DOHH2 (cell line): Measurements from ENCODE around the gene ACSF3.

Source experiments
- H3F3A ChIP-seq: fragments of 200-600 bp; sonication (generic), shearing (Covaris generic); 2 replicates; pipeline ENCODE4 v1.6.0; 2016; ENCODE audit warnings: antibody characterized with exemption, mild to moderate bottlenecking; ENCODE audit not compliant: control insufficient read depth, insufficient read depth
- H3K27ac ChIP-seq: fragments of 200-600 bp; sonication (generic); 2 replicates; pipeline ENCODE4 v1.5.1; 2014; ENCODE audit warnings: low read depth, mild to moderate bottlenecking, low read length, moderate library complexity
- H3K27me3 ChIP-seq: fragments of 200-600 bp; sonication (generic); 2 replicates; pipeline ENCODE4 v1.6.1; 2014; ENCODE audit warnings: mild to moderate bottlenecking, low read length, mixed read lengths; ENCODE audit not compliant: control insufficient read depth
- H3K36me3 ChIP-seq: fragments of 200-600 bp; sonication (generic); 2 replicates; pipeline ENCODE4 v1.6.1; 2014; ENCODE audit warnings: mild to moderate bottlenecking, low read length, moderate library complexity, mixed read lengths; ENCODE audit not compliant: control insufficient read depth
- H3K4me1 ChIP-seq: fragments of 200-600 bp; sonication (generic); 2 replicates; pipeline ENCODE4 v1.6.1; 2014; ENCODE audit warnings: mild to moderate bottlenecking, low read length, mixed read lengths; ENCODE audit not compliant: control insufficient read depth
- H3K4me2 ChIP-seq: fragments of 200-600 bp; sonication (generic); 2 replicates; pipeline ENCODE4 v1.6.0; 2014; ENCODE audit warnings: mild to moderate bottlenecking, low read length, moderate library complexity
- H3K4me3 ChIP-seq: fragments of 200-600 bp; sonication (generic); 2 replicates; pipeline ENCODE4 v1.5.1; 2014; ENCODE audit warnings: mild to moderate bottlenecking, low read length, mixed read lengths
- H3K79me2 ChIP-seq: fragments of 200-600 bp; sonication (generic); 2 replicates; pipeline ENCODE4 v1.6.1; 2014; ENCODE audit warnings: mild to moderate bottlenecking, low read length, mixed read lengths; ENCODE audit not compliant: control insufficient read depth
- H3K9me2 ChIP-seq: fragments of 200-600 bp; sonication (generic); replicated peaks from 2 replicates; pipeline ENCODE4 v1.6.1; 2014; ENCODE audit warnings: mild to moderate bottlenecking, low read length, mixed read lengths; ENCODE audit not compliant: control insufficient read depth
- H3K9me3 ChIP-seq: fragments of 200-600 bp; sonication (generic); 2 replicates; pipeline ENCODE4 v1.6.1; 2014; ENCODE audit warnings: antibody characterized with exemption, low read length, mixed read lengths; ENCODE audit not compliant: control insufficient read depth, insufficient read depth
- H4K20me1 ChIP-seq: fragments of 200-600 bp; sonication (generic); 2 replicates; pipeline ENCODE4 v1.6.0; 2014; ENCODE audit warnings: low read depth, mild to moderate bottlenecking, antibody characterized with exemption, low read length, moderate library complexity; ENCODE audit not compliant: control insufficient read depth, insufficient read depth
- EZH2phosphoT487 ChIP-seq: fragments of 200-600 bp; sonication (generic); IDR thresholded peaks from 2 replicates; pipeline ENCODE4 v1.6.1; 2017; ENCODE audit warnings: borderline replicate concordance, mild to moderate bottlenecking, antibody characterized with exemption, low read length, moderate library complexity, mixed read lengths
- TF ChIP-seq, protein P1 (sequence below): fragments of 200-600 bp; sonication (generic); IDR thresholded peaks from one replicate; pipeline ENCODE4 v1.5.1; 2014; ENCODE audit warnings: antibody characterized with exemption, mild to moderate bottlenecking, low read depth, low read length; ENCODE audit not compliant: poor library complexity, severe bottlenecking

ACSF3 gene

DNA sequence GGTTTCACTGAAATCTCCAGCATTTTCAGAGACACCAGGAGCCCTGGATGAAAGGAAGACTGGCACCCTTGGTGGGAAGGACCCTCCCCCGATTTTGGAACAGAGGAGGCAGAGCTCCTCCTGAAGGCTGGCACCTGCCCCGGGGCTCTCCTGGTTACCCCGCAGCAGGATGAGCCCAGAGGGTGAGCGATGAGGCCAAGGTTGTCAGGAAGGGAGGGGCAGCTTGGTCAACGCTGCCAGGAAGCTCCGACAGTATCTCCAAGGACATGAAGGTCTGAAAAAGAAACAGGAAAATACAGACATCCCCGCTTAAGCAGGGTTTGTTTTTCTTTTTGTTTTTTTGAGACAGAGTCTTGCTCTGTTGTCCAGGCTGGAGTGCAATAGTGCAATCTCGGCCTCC, 15.5 kb upstream of the ACSF3 start:
- TF ChIP-seq EZH2phosphoT487 = no peak
- TF ChIP-seq, protein P1, sequence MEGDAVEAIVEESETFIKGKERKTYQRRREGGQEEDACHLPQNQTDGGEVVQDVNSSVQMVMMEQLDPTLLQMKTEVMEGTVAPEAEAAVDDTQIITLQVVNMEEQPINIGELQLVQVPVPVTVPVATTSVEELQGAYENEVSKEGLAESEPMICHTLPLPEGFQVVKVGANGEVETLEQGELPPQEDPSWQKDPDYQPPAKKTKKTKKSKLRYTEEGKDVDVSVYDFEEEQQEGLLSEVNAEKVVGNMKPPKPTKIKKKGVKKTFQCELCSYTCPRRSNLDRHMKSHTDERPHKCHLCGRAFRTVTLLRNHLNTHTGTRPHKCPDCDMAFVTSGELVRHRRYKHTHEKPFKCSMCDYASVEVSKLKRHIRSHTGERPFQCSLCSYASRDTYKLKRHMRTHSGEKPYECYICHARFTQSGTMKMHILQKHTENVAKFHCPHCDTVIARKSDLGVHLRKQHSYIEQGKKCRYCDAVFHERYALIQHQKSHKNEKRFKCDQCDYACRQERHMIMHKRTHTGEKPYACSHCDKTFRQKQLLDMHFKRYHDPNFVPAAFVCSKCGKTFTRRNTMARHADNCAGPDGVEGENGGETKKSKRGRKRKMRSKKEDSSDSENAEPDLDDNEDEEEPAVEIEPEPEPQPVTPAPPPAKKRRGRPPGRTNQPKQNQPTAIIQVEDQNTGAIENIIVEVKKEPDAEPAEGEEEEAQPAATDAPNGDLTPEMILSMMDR = no peak
- Histone ChIP-seq H4K20me1 (no peaks in the 10 kb centered on the region), H3K9me3 (peaks cover 40% of the 10 kb centered on the region), H3K36me3 (no peaks in the 10 kb centered on the region), H3K4me3 (no peak overlapping the region), H3K79me2 (no peaks in the 10 kb centered on the region), H3K4me1 (no peaks in the 10 kb centered on the region), H3F3A (peaks cover 14% of the 10 kb centered on the region), H3K27me3 (no peaks in the 10 kb centered on the region), H3K9me2 (no peaks in the 10 kb centered on the region), H3K4me2 (no peak overlapping the region), H3K27ac (no peak overlapping the region)

- H3K36me3 ChIP-seq = no peaks in the 10 kb centered on the region
- no peak overlapping the region for H3K4me3 ChIP-seq
- H3K4me2 ChIP-seq = no peak overlapping the region
- no peaks in the 10 kb centered on the region for H3K4me1 ChIP-seq
- TF ChIP-seq EZH2phosphoT487 = no peak
- TF ChIP-seq, protein P1 = no peak
- H3K27ac ChIP-seq = no peak overlapping the region
- H4K20me1 ChIP-seq = no peaks in the 10 kb centered on the region
- no peaks in the 10 kb centered on the region for H3K9me2 ChIP-seq
- peaks cover 27% of the 10 kb centered on the region; the same call in 1 of the 2 replicates for H3K9me3 ChIP-seq
- H3K79me2 ChIP-seq = no peaks in the 10 kb centered on the region
- H3K27me3 ChIP-seq = no peaks in the 10 kb centered on the region
- H3F3A ChIP-seq = peaks cover 4% of the 10 kb centered on the region; the same call in 1 of the 2 replicates
Measured at GRCh38 chr16:89079434-89079980, 14.1 kb upstream of the ACSF3 start.

DNA sequence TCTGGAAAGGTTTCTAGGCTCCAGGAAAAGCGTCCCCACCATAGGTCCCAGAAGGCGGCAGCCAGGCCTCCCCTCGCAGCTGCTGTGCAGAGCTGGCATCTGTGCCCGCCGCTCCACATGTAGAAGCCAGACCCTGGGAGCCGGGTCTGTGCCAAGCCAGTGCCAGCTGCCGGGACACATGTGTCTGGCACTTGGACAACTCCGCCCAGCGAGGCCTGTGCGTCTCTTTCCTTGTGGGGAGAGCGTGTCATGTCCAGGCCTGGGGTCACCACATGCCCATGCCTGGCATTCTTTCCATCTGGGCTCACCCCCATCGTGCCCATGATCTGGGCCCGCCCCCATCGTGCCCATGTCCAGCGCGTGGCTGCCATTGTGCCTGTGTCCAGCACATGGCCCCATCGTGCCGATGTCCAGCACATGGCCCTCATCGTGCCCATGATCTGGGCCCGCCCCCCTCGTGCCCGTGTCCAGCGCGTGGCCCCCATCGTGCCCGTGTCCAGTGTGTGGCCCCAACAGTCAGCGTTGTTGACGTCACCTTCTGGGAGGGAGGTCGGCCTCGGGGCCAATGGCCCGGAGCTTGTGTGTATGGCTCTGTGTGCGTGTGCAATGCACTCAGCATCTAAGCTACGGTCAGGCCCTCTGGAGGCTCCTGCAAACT, 13.3 kb upstream of the ACSF3 start:
- no peaks in the 10 kb centered on the region for H3K4me1 ChIP-seq
- no peak overlapping the region for H3K27ac ChIP-seq
- H3K4me2 ChIP-seq = no peak overlapping the region
- no peaks in the 10 kb centered on the region for H3K9me2 ChIP-seq
- H3F3A ChIP-seq = no peaks in the 10 kb centered on the region; the same call in 1 of the 2 replicates
- H3K36me3 ChIP-seq = no peaks in the 10 kb centered on the region
- no peaks in the 10 kb centered on the region for H4K20me1 ChIP-seq
- no peak overlapping the region for H3K4me3 ChIP-seq
- peaks cover 19% of the 10 kb centered on the region; the same call in 1 of the 2 replicates for H3K9me3 ChIP-seq
- no peaks in the 10 kb centered on the region for H3K27me3 ChIP-seq
- no peaks in the 10 kb centered on the region for H3K79me2 ChIP-seq
- TF ChIP-seq, protein P1 = no peak
- no peak for TF ChIP-seq EZH2phosphoT487
